Right ventricle myocardium inferior (tissue), 1 donor: ENCODE results near the gene SEZ6. TPM values are rescaled to one million over a fixed set of nuclear protein-coding genes. Genes with fewer than 3 reads are reported as not detected.

Source experiments
- ATAC-seq: fragments of 200-7000 bp; cut with Tn5 transposase; one replicate; pipeline ENCODE4 v1.9.1; 2020; ENCODE audit warnings: mild to moderate bottlenecking, moderate library complexity
- DNase-seq: peaks from one replicate; pipeline ENCODE4 v3.0.0; 2021; ENCODE audit errors: missing footprints
- intact Hi-C: fragments of 100-400 bp; cut with DNase I; formaldehyde crosslinking; loops from one replicate; pipeline ENCODE4 v1.11.0; 2022
- long read RNA-seq: library from polyadenylated mRNA; unstranded; transcript quantifications from one replicate; pipeline ENCODE4 v2.0.0, GENCODE V29; 2021
- total RNA-seq: library from RNA; stranded (reverse); fragmentation: NEBNext Ultra II Directional; extraction: Animal tissue kit (Norgen Biotek cat#: 25700); gene quantifications from one replicate; pipeline ENCODE4 v1.2.1, GENCODE V29; 2021
- donor health status: DM: no; HTN: yes; CAD: no; lungs with severe emphysema.

Gene SEZ6, protein sequence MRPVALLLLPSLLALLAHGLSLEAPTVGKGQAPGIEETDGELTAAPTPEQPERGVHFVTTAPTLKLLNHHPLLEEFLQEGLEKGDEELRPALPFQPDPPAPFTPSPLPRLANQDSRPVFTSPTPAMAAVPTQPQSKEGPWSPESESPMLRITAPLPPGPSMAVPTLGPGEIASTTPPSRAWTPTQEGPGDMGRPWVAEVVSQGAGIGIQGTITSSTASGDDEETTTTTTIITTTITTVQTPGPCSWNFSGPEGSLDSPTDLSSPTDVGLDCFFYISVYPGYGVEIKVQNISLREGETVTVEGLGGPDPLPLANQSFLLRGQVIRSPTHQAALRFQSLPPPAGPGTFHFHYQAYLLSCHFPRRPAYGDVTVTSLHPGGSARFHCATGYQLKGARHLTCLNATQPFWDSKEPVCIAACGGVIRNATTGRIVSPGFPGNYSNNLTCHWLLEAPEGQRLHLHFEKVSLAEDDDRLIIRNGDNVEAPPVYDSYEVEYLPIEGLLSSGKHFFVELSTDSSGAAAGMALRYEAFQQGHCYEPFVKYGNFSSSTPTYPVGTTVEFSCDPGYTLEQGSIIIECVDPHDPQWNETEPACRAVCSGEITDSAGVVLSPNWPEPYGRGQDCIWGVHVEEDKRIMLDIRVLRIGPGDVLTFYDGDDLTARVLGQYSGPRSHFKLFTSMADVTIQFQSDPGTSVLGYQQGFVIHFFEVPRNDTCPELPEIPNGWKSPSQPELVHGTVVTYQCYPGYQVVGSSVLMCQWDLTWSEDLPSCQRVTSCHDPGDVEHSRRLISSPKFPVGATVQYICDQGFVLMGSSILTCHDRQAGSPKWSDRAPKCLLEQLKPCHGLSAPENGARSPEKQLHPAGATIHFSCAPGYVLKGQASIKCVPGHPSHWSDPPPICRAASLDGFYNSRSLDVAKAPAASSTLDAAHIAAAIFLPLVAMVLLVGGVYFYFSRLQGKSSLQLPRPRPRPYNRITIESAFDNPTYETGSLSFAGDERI
- total RNA-seq, result not detected
- long read RNA-seq, result 0 reads

DNA sequence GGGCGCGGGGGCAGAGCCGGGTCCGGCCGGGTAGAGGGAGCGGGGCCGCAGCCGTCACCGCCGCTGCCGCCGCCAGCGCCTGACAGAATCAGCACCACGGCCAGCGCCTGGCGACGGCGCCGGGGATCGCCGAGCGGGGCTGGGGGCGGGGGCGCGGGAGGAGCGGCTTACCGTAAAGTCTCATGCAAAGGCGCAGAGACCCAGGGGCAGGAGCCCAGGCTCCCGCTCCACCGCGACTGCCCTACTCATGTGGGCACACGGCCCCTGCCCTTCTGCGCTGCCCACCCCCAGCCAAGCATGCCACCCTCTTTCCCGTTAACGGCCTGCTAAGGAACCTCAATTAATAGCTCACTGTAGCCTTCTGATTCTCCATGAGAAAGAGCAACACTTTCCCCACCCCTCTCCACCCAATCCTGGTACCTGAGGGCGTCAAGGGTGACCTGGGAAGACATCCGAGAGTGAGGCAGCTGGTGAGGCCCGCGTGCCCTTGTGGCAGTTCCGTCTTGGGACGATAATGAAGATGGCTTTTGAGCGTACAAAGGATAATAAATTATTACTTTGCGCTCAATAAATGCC, at the start of gene SEZ6:
Gene SEZ6 (minus strand): TSS at position 98 of the 576 bp plus-strand sequence. CDS start 164 bp downstream, outside the sequence.
- ATAC-seq, result peak; percentile 89
- intact Hi-C loops, result no loop called here

DNA sequence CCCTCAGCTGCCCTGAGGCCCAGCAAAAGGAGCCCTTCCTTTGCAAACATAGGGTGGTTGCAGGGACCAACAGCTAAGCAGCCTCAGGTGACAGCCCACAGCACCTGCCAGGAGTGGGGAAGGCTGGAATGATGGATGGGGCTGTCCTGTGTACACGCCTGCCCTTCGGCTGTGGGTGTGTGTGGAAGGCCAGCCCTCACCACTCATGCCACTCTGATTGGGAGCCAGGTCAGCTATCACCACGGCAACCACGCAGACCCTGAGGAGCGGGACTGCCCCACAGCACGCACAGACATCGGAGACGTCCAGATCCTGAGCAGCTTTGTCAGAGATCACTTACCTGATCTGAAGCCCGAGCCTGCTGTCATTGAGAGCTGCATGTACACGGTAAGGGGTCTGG, 49.0 kb upstream of the SEZ6 start:
- ATAC-seq, result no peak
- DNase-seq, result peak; percentile 26
- intact Hi-C loops, result no loop called here

More for the DNA sequence above, at the start of gene SEZ6:
- DNase-seq, result peak; percentile 83

DNA sequence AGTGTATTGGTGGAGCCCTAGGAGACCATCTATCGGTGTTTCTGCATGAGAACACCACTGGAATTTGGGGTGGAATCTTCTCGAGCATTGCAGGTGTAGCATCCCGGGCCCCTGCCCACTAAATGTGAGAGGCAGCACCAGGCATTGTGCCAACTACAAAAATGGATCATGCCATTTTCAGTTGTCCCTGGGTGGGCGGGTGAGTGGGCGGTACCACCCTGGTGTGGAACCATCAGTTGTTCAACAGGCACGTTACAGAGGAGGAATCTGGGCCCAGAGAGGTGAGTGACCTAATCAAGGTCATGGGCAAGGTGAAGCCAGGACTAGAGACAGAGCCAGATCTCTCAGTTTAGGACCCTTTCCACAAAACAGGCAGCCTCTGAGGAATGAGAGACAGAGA, 45.9 kb upstream of the SEZ6 start:
- peak; percentile 44 for DNase-seq
- intact Hi-C loops, result no loop called here
- ATAC-seq, result no peak

DNA sequence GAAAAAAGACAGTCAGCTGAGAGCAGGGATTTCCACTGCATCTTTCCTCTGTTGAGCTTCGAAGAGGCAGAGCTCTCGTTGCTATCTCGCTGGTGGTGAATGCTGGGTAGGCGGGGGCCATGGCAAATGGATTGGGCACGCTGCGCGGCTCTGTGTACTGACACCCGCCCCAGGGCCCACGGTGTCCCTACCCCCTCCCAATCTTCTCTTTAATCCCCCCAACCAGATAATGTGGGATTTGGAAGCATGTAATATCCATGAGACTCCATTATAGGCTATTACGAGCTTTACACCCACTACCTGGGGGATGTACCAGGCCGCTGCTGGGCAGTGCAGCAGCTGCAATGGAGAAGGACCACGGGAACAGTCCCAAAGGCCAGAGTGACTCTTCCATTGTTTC, 45.4 kb upstream of the SEZ6 start:
- no peak for DNase-seq
- no peak for ATAC-seq
- intact Hi-C loops, result no loop called here

DNA sequence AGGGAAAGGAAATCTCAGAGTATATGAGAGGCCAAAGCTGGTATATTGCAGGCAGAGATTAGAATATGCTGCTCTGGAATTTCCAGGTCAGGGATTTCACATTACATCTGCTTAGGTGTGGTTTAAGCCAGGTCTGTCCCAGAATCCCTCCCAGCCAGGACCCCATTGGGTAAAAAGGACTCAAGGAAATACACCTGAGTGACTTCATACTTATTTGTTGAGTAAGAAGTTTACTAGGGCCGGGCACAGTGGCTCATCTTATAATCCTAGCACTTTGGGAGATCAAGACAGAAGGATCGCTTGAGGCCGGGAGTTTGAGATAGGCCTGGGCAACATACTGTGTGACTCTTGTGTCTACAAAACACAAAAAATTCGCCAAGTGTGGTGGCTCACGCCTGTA, 44.3 kb upstream of the SEZ6 start:
- intact Hi-C loops, result no loop called here
- peak; percentile 11 for DNase-seq
- ATAC-seq, result no peak

DNA sequence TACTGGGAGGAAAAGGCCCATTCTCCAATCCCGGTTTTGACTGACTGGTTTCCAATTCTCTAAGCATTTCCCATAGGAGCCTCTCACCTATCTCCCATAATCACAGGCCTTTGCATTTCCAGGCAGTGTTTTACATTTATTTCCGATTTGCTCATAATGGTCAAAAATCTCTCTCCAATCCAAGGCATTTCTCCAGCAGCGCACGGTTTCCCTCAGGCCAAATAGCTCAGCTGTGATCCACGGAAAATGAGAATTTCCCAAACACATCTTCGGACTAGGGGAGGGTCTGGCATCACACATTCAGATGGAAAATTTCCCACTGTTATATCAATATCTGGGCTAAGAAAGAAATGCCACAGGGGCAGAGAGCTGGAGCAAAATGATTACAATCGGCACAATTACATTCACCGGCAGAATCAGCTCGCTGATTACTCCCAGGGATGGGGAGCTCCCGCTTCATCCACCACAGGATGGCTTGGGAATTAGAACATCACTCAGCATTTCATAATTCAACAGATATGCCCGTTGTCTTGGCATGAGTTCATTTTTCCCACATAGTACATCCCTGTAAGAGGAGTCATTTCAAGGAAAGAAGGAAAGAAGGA, 43.8 kb upstream of the SEZ6 start:
- intact Hi-C loops, result no loop called here
- ATAC-seq, result no peak

DNA sequence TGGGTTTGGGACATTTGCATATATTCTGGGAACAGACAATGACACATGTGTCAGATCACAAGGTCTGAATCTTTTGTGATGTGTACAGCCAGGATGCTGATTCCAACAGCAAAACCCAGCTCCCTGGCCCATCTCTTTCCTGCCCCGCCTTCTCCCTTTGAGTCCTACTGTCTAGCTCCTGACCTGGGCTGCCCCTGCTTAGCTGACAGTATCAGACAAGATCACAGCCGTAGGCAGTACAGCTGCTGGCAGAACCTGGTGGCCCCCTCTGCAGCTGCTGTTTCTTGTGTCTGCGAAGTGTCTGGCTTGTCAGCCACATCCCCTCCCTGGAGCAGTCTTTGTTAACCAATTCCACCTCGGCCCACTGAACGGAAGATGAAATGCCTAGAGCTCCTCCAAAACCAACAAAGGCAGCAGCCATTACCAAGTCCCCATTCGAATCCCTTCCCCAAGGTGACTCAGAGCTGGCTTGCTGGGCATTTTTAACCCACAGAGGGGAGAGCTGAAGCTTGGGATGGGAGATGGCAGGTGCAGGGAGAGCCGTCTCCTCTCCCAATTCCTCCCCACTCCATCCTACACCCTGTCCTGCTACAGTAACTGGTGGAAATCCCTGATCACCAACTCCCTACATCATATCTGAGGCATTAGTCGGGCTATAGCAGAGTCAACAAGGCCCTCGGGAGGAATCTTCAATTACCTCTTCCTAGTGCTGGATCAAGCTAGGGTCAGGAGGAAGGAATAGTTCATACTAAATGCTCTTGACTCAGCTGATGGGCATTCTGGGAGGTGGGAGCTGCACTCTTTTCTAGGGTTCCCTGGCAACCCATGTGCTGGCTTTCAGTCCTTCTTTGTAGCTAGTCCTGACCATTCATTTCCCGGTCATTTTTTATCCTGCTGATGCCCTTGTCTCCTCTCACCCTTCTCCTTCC, 42.9 kb upstream of the SEZ6 start:
- intact Hi-C loops, result no loop called here
- ATAC-seq (no peak), DNase-seq (peak; percentile 54)

More for the DNA sequence above, 43.8 kb upstream of the SEZ6 start:
- DNase-seq, result peak; percentile 11

DNA sequence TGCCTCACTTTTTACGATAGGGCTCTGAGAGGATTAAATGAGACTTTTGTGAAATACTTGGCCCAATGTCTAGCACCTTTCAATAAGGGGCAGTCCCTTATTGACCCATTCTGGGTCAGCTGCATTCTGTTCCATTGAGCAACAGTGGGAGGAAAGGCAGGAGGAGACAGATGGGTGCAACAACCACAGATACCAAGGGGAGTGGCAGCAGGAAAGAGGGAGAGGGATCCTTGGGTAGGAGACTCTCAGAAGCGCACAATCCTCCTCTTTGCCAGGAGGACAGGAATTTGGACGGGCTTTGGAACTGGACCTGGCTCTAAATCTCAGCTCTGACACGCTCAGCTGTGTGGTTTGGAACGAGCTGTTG, 40.6 kb upstream of the SEZ6 start:
- intact Hi-C loops, result no loop called here
- DNase-seq (peak; percentile 6), ATAC-seq (no peak)

DNA sequence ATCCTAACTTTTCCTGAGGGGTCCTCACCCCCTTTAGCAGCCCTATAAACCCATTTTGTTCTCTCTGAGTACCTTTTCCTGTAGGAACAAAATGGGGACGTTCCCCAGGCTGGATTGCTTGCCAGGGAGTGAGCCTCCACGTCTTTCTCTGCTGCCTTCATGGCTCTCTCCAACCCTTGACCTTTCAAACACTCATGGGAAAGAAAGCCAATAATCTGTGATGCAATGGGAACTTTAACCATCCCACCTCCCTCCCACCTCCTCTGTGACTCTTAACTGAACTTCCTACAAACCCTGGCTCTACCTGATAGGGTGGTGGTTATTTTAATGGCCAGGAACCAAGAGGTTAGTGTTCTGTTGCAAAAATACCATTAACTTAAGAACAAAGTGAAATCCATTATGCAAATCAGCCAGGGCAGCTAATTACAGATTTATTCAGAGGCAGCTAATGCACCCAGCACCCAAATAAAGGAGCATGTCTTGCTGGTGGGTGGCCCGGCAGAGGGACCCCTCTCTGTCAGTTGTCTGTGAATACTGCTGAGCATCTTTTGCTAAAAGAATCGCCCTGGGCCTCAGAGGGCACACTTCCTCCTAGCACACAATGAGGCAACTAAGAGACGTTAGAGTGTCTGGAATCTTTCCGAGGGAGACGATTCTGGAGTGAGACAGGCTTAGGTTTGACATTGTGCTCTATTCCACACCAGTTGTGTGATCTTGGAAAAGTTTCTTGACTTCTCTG, 40.1 kb upstream of the SEZ6 start:
- intact Hi-C loops, result no loop called here
- peak; percentile 27 for DNase-seq
- ATAC-seq, result no peak

DNA sequence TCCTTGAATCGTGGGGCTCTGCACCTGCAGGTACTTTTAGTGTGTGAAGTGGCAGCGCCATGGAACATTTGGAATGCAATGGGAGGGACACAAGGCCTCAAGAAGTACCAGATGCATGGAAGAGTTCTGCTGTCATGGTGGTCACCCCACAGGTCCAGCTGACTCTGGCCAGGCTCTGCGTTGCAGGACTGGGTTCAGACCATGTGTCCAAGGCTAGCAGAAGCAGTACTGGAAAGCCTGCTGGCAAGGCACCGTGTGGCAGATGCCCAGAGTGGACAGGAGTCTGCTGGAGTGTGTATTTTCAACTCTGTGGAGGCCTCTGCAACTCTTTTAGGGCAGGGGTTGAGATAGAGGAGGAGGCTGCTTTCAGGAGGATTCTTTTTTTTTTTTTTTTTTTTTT, 39.2 kb upstream of the SEZ6 start:
- intact Hi-C loops, result no loop called here
- ATAC-seq (no peak), DNase-seq (no peak)

DNA sequence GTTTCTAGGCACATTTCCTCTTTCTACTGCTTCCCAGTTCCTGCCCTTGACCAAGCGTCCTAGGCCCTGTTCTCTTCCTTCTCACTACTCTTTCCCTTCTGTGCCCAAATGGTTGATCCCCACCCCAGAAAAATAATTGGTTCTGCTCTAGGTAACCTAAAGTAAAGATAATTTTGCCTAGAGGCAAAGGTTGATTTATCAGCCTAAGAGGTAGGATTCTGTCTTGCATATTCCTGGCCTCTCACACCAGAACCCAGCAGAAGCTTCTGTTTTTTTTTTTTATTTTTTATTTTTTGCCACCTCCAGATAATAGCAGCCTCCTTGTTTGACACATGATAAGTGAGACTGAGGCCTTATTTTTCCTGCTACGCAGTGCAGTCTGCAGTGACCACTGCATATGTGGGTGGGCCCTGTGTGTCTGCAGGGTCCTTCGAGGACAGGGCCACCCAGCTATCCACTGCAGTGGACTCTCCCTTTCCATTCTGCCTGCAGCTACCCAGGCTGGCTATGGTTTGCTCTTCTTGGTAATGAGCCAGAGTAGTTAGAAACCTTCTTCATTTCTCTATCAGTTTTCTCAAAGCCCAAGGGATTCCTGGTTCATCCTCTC, 37.8 kb upstream of the SEZ6 start:
- intact Hi-C loops, result no loop called here

DNA sequence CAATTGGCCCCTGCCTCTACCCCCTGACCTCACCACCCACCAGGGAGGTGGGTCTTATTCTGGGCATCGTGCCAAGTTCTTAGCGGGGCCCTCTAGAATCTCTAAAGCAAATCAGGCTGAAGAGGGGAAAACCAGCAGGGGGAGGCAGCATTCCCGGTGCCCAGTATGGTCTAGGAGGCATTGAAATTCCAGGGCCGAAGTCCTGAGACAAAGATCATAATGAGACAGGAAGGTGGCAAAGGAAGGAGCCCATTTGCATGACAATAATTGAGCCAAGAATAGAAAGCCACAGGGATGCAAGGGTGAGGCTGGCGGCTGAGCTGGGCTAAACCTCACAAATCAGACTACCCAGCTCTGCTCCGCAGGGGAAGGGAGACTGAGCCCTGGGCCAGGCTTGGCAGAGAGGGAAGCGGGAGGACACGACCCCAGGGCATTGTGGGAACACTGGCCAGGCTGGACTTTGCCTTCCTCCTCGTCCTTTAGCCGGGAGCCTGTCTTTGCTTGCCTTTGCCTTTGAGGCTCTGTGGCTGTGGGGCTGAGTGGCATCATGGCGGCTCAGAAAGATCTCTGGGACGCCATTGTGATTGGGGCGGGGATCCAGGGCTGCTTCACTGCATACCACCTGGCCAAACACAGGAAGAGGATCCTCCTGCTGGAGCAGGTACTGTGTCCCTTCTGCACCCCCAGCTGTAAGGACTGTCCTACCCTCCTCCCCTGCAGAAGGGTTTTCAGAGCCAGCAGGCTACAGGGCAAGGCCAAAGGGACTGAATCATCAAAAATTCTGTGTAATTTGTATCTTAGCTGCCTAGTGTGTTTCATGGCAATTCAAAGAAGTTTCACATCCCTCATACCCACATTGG, 37.1 kb upstream of the SEZ6 start, which contains the start of gene PIPOX:
Gene PIPOX (plus strand): TSS at position 463 of the 860 bp plus-strand sequence. CDS start 85 bp downstream, at position 548.
- peak; percentile 59 for ATAC-seq
- intact Hi-C loops, result no loop called here
- peak; percentile 55 for DNase-seq

More for the DNA sequence above, 37.8 kb upstream of the SEZ6 start:
- no peak for ATAC-seq
- DNase-seq, result no peak

DNA sequence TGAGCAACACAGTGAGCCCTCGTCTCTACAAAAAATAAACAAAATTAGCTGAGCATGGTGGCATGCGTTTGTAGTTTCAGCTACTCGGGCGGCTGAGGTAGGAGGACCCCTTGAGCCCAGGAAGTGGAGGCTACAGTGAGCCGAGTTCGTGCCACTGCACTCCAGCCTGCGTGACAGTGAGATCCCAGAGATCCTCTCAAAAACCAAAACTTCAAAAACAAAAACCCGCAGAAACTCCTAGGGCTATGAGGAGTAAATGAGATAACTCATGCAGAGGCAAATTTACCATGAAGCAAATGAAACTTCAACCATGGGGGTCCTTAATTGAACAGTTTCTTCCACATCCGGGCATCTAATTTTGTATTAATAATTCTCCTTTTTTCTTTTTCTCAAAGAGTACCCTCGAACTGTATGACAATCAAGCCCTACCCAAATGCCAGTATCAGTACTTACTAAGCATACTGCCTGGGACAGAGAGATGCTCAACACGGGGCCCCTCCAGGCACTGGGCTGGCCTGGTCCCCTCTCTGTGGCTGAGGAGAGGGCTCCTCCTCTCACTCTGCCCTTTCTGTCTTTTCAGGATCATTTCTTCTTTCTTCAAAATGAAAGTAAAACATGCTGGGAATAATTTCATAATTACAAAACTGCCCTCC, 36.3 kb upstream of the SEZ6 start:
- intact Hi-C loops, result no loop called here
- DNase-seq (peak; percentile 3), ATAC-seq (no peak)

DNA sequence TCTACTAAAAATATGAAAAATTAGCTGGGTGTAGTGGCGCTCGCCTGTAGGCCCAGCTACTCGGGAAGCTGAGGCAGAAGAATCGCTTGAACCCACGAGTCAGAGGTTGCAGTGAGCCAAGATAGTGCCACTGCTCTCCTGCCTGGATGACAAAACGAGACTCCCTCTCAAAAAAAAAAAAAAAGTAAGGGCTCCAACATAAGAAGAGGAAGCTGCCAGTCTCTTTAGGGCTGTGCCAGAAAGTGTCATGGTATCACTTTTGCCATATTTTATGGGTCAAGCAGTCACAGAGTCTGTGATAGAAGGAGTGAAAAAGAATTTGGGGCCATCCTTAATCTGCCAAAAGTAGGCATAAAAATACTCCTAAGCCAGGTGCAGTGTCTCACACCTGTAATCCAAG, 35.7 kb upstream of the SEZ6 start:
- no peak for ATAC-seq
- intact Hi-C loops, result no loop called here

DNA sequence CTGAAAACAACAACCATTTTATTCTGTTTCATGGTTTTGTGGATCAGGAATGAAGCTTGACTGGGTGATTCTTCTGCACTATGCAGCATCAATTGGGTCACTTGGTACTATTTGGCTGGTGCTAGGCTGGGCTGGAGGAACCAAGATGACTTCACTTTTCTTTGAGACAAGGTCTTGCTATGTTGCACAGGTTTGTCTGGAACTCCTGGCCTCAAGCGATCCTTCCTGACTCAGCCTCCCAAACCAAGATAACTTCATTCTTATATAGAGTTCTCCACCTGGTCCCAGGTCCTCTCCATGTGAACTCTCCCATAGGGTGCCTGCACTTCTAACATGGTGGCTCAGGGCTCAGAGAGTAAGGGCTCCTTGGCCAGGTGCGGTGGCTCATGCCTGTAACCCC, 35.3 kb upstream of the SEZ6 start:
- ATAC-seq, result no peak
- DNase-seq, result no peak
- intact Hi-C loops, result no loop called here

More for the DNA sequence above, 35.7 kb upstream of the SEZ6 start:
- DNase-seq, result peak; percentile 20
